Neuron (in vitro differentiated cells): ENCODE results near the gene CLTC.

Source experiments
- H2AFZ ChIP-seq: one replicate; pipeline ENCODE4 v1.6.1; 2013; ENCODE audit warnings: low read depth, mild to moderate bottlenecking, inconsistent platforms, low read length, moderate library complexity
- H3K27me3 ChIP-seq: one replicate; pipeline ENCODE4 v1.6.1; 2013; ENCODE audit warnings: low read length; ENCODE audit not compliant: insufficient read depth
- H3K36me3 ChIP-seq: one replicate; pipeline ENCODE4 v1.6.1; 2013; ENCODE audit warnings: low read length; ENCODE audit not compliant: insufficient read depth
- H3K4me1 ChIP-seq: one replicate; pipeline ENCODE4 v1.6.1; 2013; ENCODE audit warnings: low read length; ENCODE audit not compliant: insufficient read depth
- H3K4me3 ChIP-seq: 2 replicates; pipeline ENCODE4 v1.5.1; 2013; ENCODE audit warnings: mild to moderate bottlenecking, low read length, moderate library complexity
- H3K9me3 ChIP-seq: one replicate; pipeline ENCODE4 v1.6.1; 2013; ENCODE audit warnings: low read length

The CLTC gene

GRCh38 chr17:59669944-59670343, 50.2 kb downstream of the CLTC start:
- Histone ChIP-seq H3K4me3 (no peak overlapping the region), H2AFZ (no peak overlapping the region), H3K9me3 (no peaks in the 10 kb centered on the region), H3K4me1 (no peaks in the 10 kb centered on the region), H3K27me3 (no peaks in the 10 kb centered on the region), H3K36me3 (peaks cover 91% of the 10 kb centered on the region)

- peaks cover 94% of the 10 kb centered on the region for H3K36me3 ChIP-seq
- no peak overlapping the region for H2AFZ ChIP-seq
- no peaks in the 10 kb centered on the region for H3K4me1 ChIP-seq
- no peak overlapping the region for H3K4me3 ChIP-seq
- no peaks in the 10 kb centered on the region for H3K27me3 ChIP-seq
- H3K9me3 ChIP-seq: no peaks in the 10 kb centered on the region
These were observed 51.7 kb downstream of the CLTC start for GRCh38 chr17:59671386-59671785.

GRCh38 chr17:59675231-59675630, 55.5 kb downstream of the CLTC start:
- Histone ChIP-seq H3K4me3 (no peak overlapping the region), H3K9me3 (no peaks in the 10 kb centered on the region), H3K27me3 (no peaks in the 10 kb centered on the region), H3K4me1 (no peaks in the 10 kb centered on the region), H3K36me3 (peaks cover 91% of the 10 kb centered on the region), H2AFZ (no peak overlapping the region)

GRCh38 chr17:59676716-59677115, 57.0 kb downstream of the CLTC start:
- H2AFZ ChIP-seq: no peak overlapping the region
- H3K9me3 ChIP-seq: no peaks in the 10 kb centered on the region
- H3K4me1 ChIP-seq: no peaks in the 10 kb centered on the region
- H3K27me3 ChIP-seq: no peaks in the 10 kb centered on the region
- H3K36me3 ChIP-seq: peaks cover 91% of the 10 kb centered on the region
- H3K4me3 ChIP-seq: no peak overlapping the region

GRCh38 chr17:59678918-59679317, 59.2 kb downstream of the CLTC start:
- Histone ChIP-seq H3K27me3 (no peaks in the 10 kb centered on the region), H3K9me3 (no peaks in the 10 kb centered on the region), H3K36me3 (peaks cover 95% of the 10 kb centered on the region), H2AFZ (no peak overlapping the region), H3K4me3 (no peak overlapping the region), H3K4me1 (no peaks in the 10 kb centered on the region)

GRCh38 chr17:59680314-59680713, 60.6 kb downstream of the CLTC start:
- no peaks in the 10 kb centered on the region for H3K4me1 ChIP-seq
- no peak overlapping the region for H2AFZ ChIP-seq
- peaks cover 94% of the 10 kb centered on the region for H3K36me3 ChIP-seq
- H3K4me3 ChIP-seq: no peak overlapping the region
- H3K9me3 ChIP-seq: no peaks in the 10 kb centered on the region
- H3K27me3 ChIP-seq: no peaks in the 10 kb centered on the region

- Histone ChIP-seq H3K4me1 (no peaks in the 10 kb centered on the region), H2AFZ (no peak overlapping the region), H3K27me3 (no peaks in the 10 kb centered on the region), H3K36me3 (peaks cover 96% of the 10 kb centered on the region), H3K9me3 (no peaks in the 10 kb centered on the region), H3K4me3 (no peak overlapping the region)
These were observed 63.6 kb downstream of the CLTC start for GRCh38 chr17:59683283-59683682.

- H3K36me3 ChIP-seq: peaks cover 98% of the 10 kb centered on the region
- H3K4me3 ChIP-seq: no peak overlapping the region
- no peaks in the 10 kb centered on the region for H3K4me1 ChIP-seq
- H3K9me3 ChIP-seq: no peaks in the 10 kb centered on the region
- H2AFZ ChIP-seq: no peak overlapping the region
- H3K27me3 ChIP-seq: no peaks in the 10 kb centered on the region
These were observed 65.3 kb downstream of the CLTC start for GRCh38 chr17:59684967-59685366.

GRCh38 chr17:59688008-59688407, 68.3 kb downstream of the CLTC start:
- Histone ChIP-seq H2AFZ (no peak overlapping the region), H3K9me3 (no peaks in the 10 kb centered on the region), H3K36me3 (peaks cover 89% of the 10 kb centered on the region), H3K4me3 (no peak overlapping the region), H3K4me1 (no peaks in the 10 kb centered on the region), H3K27me3 (no peaks in the 10 kb centered on the region)

- peaks cover 89% of the 10 kb centered on the region for H3K36me3 ChIP-seq
- no peaks in the 10 kb centered on the region for H3K9me3 ChIP-seq
These were observed 68.8 kb downstream of the CLTC start for GRCh38 chr17:59688496-59688895.

GRCh38 chr17:59693582-59693981, 73.9 kb downstream of the CLTC start:
- Histone ChIP-seq H2AFZ (no peak overlapping the region), H3K9me3 (no peaks in the 10 kb centered on the region), H3K4me3 (no peak overlapping the region), H3K27me3 (no peaks in the 10 kb centered on the region), H3K36me3 (peaks cover 88% of the 10 kb centered on the region), H3K4me1 (no peaks in the 10 kb centered on the region)

More at GRCh38 chr17:59688496-59688895, 68.8 kb downstream of the CLTC start:
- Histone ChIP-seq H3K4me1 (no peaks in the 10 kb centered on the region), H2AFZ (no peak overlapping the region), H3K27me3 (no peaks in the 10 kb centered on the region), H3K4me3 (no peak overlapping the region)

- peaks cover 88% of the 10 kb centered on the region for H3K36me3 ChIP-seq
- H2AFZ ChIP-seq: no peak overlapping the region
- H3K4me3 ChIP-seq: no peak overlapping the region
- no peaks in the 10 kb centered on the region for H3K4me1 ChIP-seq
- H3K27me3 ChIP-seq: no peaks in the 10 kb centered on the region
- H3K9me3 ChIP-seq: no peaks in the 10 kb centered on the region
These were observed 74.6 kb downstream of the CLTC start for GRCh38 chr17:59694344-59694743.

GRCh38 chr17:59695945-59696681, 76.4 kb downstream of the CLTC start:
- peaks cover 81% of the 10 kb centered on the region for H3K36me3 ChIP-seq
- H2AFZ ChIP-seq: no peak overlapping the region
- H3K9me3 ChIP-seq: no peaks in the 10 kb centered on the region
- H3K4me1 ChIP-seq: no peaks in the 10 kb centered on the region
- H3K27me3 ChIP-seq: no peaks in the 10 kb centered on the region
- H3K4me3 ChIP-seq: no peak overlapping the region
